PC-3 (cell line): ENCODE results near the gene GSK3B. TPM values are rescaled to one million over a fixed set of nuclear protein-coding genes. Genes with fewer than 3 reads are reported as not detected.
A peak's percentile ranks its signal among the peaks of the same experiment; 100 is the strongest.

Source experiments
- ATAC-seq: fragments of 200-7000 bp; cut with Tn5 transposase; 2 replicates; pipeline ENCODE4 v1.9.1; 2020; ENCODE audit warnings: mild to moderate bottlenecking, moderate library complexity
- BruUV-seq: library from RNA; stranded (reverse); fragments of 400-500 nt; replicated peaks from 2 replicates; lab custom pipeline; 2021; lab: Mats Ljungman, UMichigan
- CTCF ChIA-PET: fragments of 300-600 bp; sonication (Branson Sonifier 250); formaldehyde crosslinking; loops from one replicate; lab custom pipeline; 2022; ENCODE audit warnings: antibody characterized with exemption; lab: Charles Lee
- POLR2A ChIA-PET: fragments of 300-600 bp; sonication (Branson Sonifier 250); formaldehyde crosslinking; loops from one replicate; lab custom pipeline; 2022; ENCODE audit warnings: antibody characterized with exemption; ENCODE audit not compliant: unreplicated experiment; lab: Charles Lee
- DNase-seq: peaks from one replicate; pipeline ENCODE4 v3.0.0-alpha.2; 2015
- H2AFZ ChIP-seq: fragments of 300-600 bp; sonication (generic); 2 replicates; pipeline ENCODE4 v1.6.0; 2016; ENCODE audit warnings: antibody characterized with exemption, low read length
- H3F3A ChIP-seq: fragments of 300-600 bp; sonication (generic); one replicate; pipeline ENCODE4 v1.6.0; 2017; ENCODE audit warnings: antibody characterized with exemption, low read length, control low read depth, mild to moderate bottlenecking; ENCODE audit not compliant: unreplicated experiment
- H3K27ac ChIP-seq: fragments of 300-600 bp; sonication (generic); 2 replicates; pipeline ENCODE4 v1.5.1; 2016; ENCODE audit warnings: mild to moderate bottlenecking, low read length
- H3K27me3 ChIP-seq: fragments of 300-600 bp; sonication (generic); 2 replicates; pipeline ENCODE4 v1.6.1; 2016; ENCODE audit warnings: low read length, mixed read lengths
- H3K36me3 ChIP-seq: fragments of 300-600 bp; sonication (generic); 2 replicates; pipeline ENCODE4 v1.6.1; 2016; ENCODE audit warnings: low read depth, mixed run types, low read length, mixed read lengths
- H3K4me1 ChIP-seq: fragments of 300-600 bp; sonication (generic); 2 replicates; pipeline ENCODE4 v1.5.1; 2016; ENCODE audit warnings: low read length; ENCODE audit not compliant: insufficient read depth
- H3K4me2 ChIP-seq: fragments of 300-600 bp; sonication (generic); 2 replicates; pipeline ENCODE4 v1.6.0; 2016; ENCODE audit warnings: low read length
- H3K4me3 ChIP-seq: fragments of 300-600 bp; sonication (generic); 2 replicates; pipeline ENCODE4 v1.5.1; 2016; ENCODE audit warnings: mild to moderate bottlenecking, low read length, mixed read lengths
- H3K79me2 ChIP-seq: fragments of 300-600 bp; sonication (generic); 2 replicates; pipeline ENCODE4 v1.6.1; 2017; ENCODE audit warnings: low read length, mixed read lengths
- H3K9ac ChIP-seq: fragments of 300-600 bp; sonication (generic); 2 replicates; pipeline ENCODE4 v1.6.0; 2016; ENCODE audit warnings: mild to moderate bottlenecking, low read length
- H3K9me2 ChIP-seq: fragments of 300-600 bp; sonication (generic); replicated peaks from 2 replicates; pipeline ENCODE4 v1.6.1; 2016; ENCODE audit warnings: mixed run types, low read length, mixed read lengths
- H3K9me3 ChIP-seq: fragments of 300-600 bp; sonication (generic); 2 replicates; pipeline ENCODE4 v1.6.1; 2016; ENCODE audit warnings: low read length, mixed read lengths
- H4K20me1 ChIP-seq: fragments of 300-600 bp; sonication (generic); 2 replicates; pipeline ENCODE4 v1.6.1; 2016; ENCODE audit warnings: low read length, mixed read lengths
- EZH2 ChIP-seq: fragments of 300-600 bp; sonication (generic); IDR thresholded peaks from one replicate; pipeline ENCODE4 v1.6.1; 2017; ENCODE audit warnings: antibody characterized with exemption, mild to moderate bottlenecking, low read length; ENCODE audit not compliant: unreplicated experiment
- EZH2phosphoT487 ChIP-seq: fragments of 300-600 bp; sonication (generic); IDR thresholded peaks from 2 replicates; pipeline ENCODE4 v1.6.1; 2018; ENCODE audit warnings: mild to moderate bottlenecking, antibody characterized with exemption, low read length, borderline replicate concordance
- intact Hi-C: fragments of 100-400 bp; cut with micrococcal nuclease; formaldehyde crosslinking; loops from 2 replicates; pipeline ENCODE4 v1.9.0; 2023
- total RNA-seq: library from RNA; depleted of rRNA; stranded (reverse); fragments of >200 nt; gene quantifications from 2 replicates; pipeline ENCODE4 v1.2.3, GENCODE V29; 2014
- TF ChIP-seq, protein P1 (sequence below): fragments of 300-600 bp; sonication (generic); conservative IDR thresholded peaks from 2 replicates; pipeline ENCODE4 v1.5.1; 2017; ENCODE audit warnings: antibody characterized with exemption, low read depth, mild to moderate bottlenecking, low read length

The GSK3B gene
- total RNA-seq, 1 experiment from 2014 or later = 55.8 TPM

DNA sequence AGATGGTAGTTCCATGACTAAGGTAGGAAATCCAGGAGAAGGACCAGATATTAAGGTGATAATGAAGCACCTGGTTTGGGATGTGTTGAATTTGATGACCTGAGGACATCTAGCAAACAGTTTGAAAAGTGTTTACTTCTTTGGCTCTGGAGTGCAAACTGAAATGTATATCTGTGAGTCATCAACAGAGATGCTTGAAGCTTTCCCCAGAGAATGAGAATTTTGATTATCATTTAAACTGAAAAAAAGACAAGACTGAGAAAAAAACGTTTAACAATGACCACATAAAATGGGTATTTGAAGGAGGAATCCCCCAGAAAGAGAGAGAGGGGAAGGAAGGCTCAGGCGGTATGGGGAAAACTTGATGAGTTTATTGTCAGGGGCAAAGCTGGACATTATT lies 20.7 kb upstream of the GSK3B start:
- peaks cover 18% of the 10 kb centered on the region for H3F3A ChIP-seq
- no peak overlapping the region for H3K4me3 ChIP-seq
- no peak for TF ChIP-seq EZH2
- no peak for TF ChIP-seq EZH2phosphoT487
- TF ChIP-seq, protein P1, sequence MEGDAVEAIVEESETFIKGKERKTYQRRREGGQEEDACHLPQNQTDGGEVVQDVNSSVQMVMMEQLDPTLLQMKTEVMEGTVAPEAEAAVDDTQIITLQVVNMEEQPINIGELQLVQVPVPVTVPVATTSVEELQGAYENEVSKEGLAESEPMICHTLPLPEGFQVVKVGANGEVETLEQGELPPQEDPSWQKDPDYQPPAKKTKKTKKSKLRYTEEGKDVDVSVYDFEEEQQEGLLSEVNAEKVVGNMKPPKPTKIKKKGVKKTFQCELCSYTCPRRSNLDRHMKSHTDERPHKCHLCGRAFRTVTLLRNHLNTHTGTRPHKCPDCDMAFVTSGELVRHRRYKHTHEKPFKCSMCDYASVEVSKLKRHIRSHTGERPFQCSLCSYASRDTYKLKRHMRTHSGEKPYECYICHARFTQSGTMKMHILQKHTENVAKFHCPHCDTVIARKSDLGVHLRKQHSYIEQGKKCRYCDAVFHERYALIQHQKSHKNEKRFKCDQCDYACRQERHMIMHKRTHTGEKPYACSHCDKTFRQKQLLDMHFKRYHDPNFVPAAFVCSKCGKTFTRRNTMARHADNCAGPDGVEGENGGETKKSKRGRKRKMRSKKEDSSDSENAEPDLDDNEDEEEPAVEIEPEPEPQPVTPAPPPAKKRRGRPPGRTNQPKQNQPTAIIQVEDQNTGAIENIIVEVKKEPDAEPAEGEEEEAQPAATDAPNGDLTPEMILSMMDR = no peak
- peak overlapping the region; percentile 80 for H3K27ac ChIP-seq
- 0 out of 2 replicates have a peak, but pooled peaks cover 7% of the 10 kb centered on the region for H3K9me3 ChIP-seq
- peak; percentile 14; the same call in 1 of the 2 replicates for ATAC-seq
- no peaks in the 10 kb centered on the region for H4K20me1 ChIP-seq
- CTCF ChIA-PET = no interaction called here
- H2AFZ ChIP-seq = no peak overlapping the region
- H3K9ac ChIP-seq = no peak overlapping the region
- H3K9me2 ChIP-seq = no peaks in the 10 kb centered on the region
- intact Hi-C loops = no loop called here
- no peaks in the 10 kb centered on the region for H3K27me3 ChIP-seq
- peak; percentile 57 for DNase-seq
- peaks cover 33% of the 10 kb centered on the region for H3K4me1 ChIP-seq
- H3K36me3 ChIP-seq = no peaks in the 10 kb centered on the region
- H3K79me2 ChIP-seq = no peaks in the 10 kb centered on the region
- POLR2A ChIA-PET = no interaction called here
- H3K4me2 ChIP-seq = peak overlapping the region; percentile 58
- BruUV-seq = no TSS peak

DNA sequence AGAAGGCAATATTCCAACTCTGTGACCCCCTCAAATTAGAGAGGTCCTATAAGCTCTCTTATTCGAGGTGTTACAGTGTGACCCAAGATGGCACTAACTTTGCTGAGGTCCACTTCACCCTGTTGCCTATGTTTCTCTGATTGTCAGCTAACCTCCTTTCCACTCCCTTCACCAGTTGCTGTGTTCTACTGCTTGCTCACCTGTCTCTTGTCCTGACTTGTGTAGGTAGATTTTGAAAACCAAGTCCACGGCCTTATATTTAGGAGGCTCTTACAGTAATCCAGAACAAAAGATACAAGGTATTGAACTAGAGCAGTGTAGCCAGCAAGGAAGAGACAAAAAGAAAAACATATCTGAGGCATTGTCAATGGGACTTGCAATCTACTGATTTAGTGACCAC lies 20.1 kb upstream of the GSK3B start:
- CTCF ChIA-PET = interaction anchor here (0.6 kb wide), 1 partner anchor 214 kb away, joined by 3 read pairs; no protein-coding TSS in a partner anchor
- no peaks in the 10 kb centered on the region for H3K36me3 ChIP-seq
- no peaks in the 10 kb centered on the region for H3K27me3 ChIP-seq
- no peak for DNase-seq
- H3F3A ChIP-seq = peaks cover 18% of the 10 kb centered on the region
- H3K79me2 ChIP-seq = no peaks in the 10 kb centered on the region
- no peak overlapping the region for H3K4me3 ChIP-seq
- TF ChIP-seq EZH2phosphoT487 (no peak), EZH2 (no peak)
- TF ChIP-seq, protein P1 = no peak
- H2AFZ ChIP-seq = no peak overlapping the region
- peak overlapping the region; percentile 80 for H3K27ac ChIP-seq
- no TSS peak for BruUV-seq
- H3K4me2 ChIP-seq = peak overlapping the region; percentile 58
- peaks cover 33% of the 10 kb centered on the region for H3K4me1 ChIP-seq
- no peak overlapping the region; the same call in 1 of the 2 replicates for H3K9ac ChIP-seq
- ATAC-seq = no peak
- POLR2A ChIA-PET = interaction anchor here (1.4 kb wide), 1 partner anchor 19 kb away, joined by 17 read pairs; the partner anchor contains the start of gene GSK3B
- intact Hi-C loops = no loop called here
- H3K9me3 ChIP-seq = 0 out of 2 replicates have a peak, but pooled peaks cover 7% of the 10 kb centered on the region
- no peaks in the 10 kb centered on the region for H4K20me1 ChIP-seq
- no peaks in the 10 kb centered on the region for H3K9me2 ChIP-seq
